HUES6 (cell line): ENCODE results near the gene ANKRD11.

ENCODE experiments used
- H3K27ac ChIP-seq: 2 replicates; pipeline ENCODE4 v1.7.0; 2013; ENCODE audit warnings: low read depth, mild to moderate bottlenecking, low read length, inconsistent platforms
- H3K27me3 ChIP-seq: 2 replicates; pipeline ENCODE4 v1.6.1; 2013; ENCODE audit warnings: low read length; ENCODE audit not compliant: control insufficient read depth, insufficient read depth
- H3K36me3 ChIP-seq: 2 replicates; pipeline ENCODE4 v1.6.1; 2013; ENCODE audit warnings: low read length; ENCODE audit not compliant: control insufficient read depth, insufficient read depth
- H3K4me1 ChIP-seq: 2 replicates; pipeline ENCODE4 v1.6.1; 2013; ENCODE audit warnings: low read length; ENCODE audit not compliant: control insufficient read depth, insufficient read depth
- H3K4me3 ChIP-seq: 2 replicates; pipeline ENCODE4 v1.5.1; 2013; ENCODE audit warnings: low read depth, low read length
- H3K9ac ChIP-seq: one replicate; pipeline ENCODE4 v1.6.1; 2013; ENCODE audit warnings: mild to moderate bottlenecking, low read length
- H3K9me3 ChIP-seq: 2 replicates; pipeline ENCODE4 v1.6.1; 2013; ENCODE audit warnings: low read depth, low read length; ENCODE audit not compliant: control insufficient read depth, insufficient read depth

ANKRD11 gene

DNA sequence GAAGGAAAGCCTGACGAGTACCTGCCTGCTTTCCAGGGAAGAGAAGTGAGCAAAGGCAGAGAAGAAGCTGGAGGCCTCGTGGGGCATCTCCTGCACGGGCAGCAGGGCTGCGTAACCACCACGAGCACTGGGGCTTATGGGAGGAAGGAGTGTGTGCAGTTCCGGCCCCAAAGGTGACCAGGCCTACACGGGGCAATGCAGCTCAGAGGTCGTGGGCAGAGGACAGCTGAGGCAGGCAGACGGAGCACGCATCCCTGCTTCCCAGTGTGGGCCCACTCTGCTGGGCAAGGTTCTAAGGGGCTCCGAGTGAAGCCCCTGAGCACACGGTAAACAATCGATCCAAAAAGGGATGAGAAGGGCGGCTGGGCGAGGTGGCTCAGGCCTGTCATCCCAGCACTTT, 109.7 kb downstream of the ANKRD11 start:
- Histone ChIP-seq H3K9me3 (no peaks in the 10 kb centered on the region), H3K27ac (no peak overlapping the region), H3K36me3 (no peaks in the 10 kb centered on the region), H3K9ac (no peak overlapping the region), H3K4me1 (peaks cover 38% of the 10 kb centered on the region), H3K27me3 (no peaks in the 10 kb centered on the region), H3K4me3 (no peak overlapping the region)

- H3K36me3 ChIP-seq = no peaks in the 10 kb centered on the region
- peaks cover 44% of the 10 kb centered on the region for H3K4me1 ChIP-seq
- H3K9me3 ChIP-seq = no peaks in the 10 kb centered on the region
- H3K4me3 ChIP-seq = no peak overlapping the region
- H3K9ac ChIP-seq = no peak overlapping the region
- no peaks in the 10 kb centered on the region for H3K27me3 ChIP-seq
- H3K27ac ChIP-seq = no peak overlapping the region
These were observed 111.2 kb downstream of the ANKRD11 start for GRCh38 chr16:89378947-89379771.

GRCh38 chr16:89377453-89377848, 112.9 kb downstream of the ANKRD11 start:
- H3K27ac ChIP-seq = no peak overlapping the region
- H3K4me1 ChIP-seq = peaks cover 34% of the 10 kb centered on the region; the same call in 1 of the 2 replicates
- no peaks in the 10 kb centered on the region; the same call in 1 of the 2 replicates for H3K36me3 ChIP-seq
- H3K9ac ChIP-seq = no peak overlapping the region
- H3K9me3 ChIP-seq = no peaks in the 10 kb centered on the region
- no peak overlapping the region for H3K4me3 ChIP-seq
- H3K27me3 ChIP-seq = no peaks in the 10 kb centered on the region

- Histone ChIP-seq H3K27ac (no peak overlapping the region), H3K4me3 (no peak overlapping the region), H3K36me3 (no peaks in the 10 kb centered on the region; the same call in 1 of the 2 replicates), H3K9ac (no peak overlapping the region), H3K9me3 (no peaks in the 10 kb centered on the region), H3K27me3 (no peaks in the 10 kb centered on the region), H3K4me1 (peaks cover 34% of the 10 kb centered on the region; the same call in 1 of the 2 replicates)
These were observed 113.4 kb downstream of the ANKRD11 start for GRCh38 chr16:89376812-89377452.

GRCh38 chr16:89375686-89376085, 114.7 kb downstream of the ANKRD11 start:
- H3K27me3 ChIP-seq = no peaks in the 10 kb centered on the region
- no peak overlapping the region for H3K27ac ChIP-seq
- H3K4me3 ChIP-seq = no peak overlapping the region
- peaks cover 8% of the 10 kb centered on the region for H3K36me3 ChIP-seq
- H3K4me1 ChIP-seq = peaks cover 37% of the 10 kb centered on the region
- H3K9ac ChIP-seq = no peak overlapping the region
- no peaks in the 10 kb centered on the region for H3K9me3 ChIP-seq

DNA sequence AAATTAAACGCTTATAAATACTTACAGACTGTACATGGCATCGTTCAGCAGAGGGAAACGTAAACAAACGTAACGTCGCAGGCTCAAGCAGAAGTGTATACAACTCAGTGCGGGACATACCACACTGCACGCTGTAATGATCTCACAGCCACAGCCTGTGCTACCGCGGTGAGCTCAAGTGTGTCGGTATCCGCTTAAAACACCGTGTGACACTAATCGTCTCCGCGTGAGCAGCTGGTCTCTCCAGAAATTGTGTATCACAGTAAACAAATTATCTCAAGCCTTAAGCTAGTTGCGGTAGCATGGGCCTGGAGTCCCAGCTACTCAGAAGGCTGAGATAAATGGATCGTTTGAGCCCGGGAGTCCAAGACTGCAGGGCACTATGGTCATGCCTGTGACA, 115.3 kb downstream of the ANKRD11 start:
- H3K36me3 ChIP-seq = peaks cover 12% of the 10 kb centered on the region
- no peaks in the 10 kb centered on the region for H3K27me3 ChIP-seq
- H3K27ac ChIP-seq = no peak overlapping the region
- no peak overlapping the region for H3K4me3 ChIP-seq
- H3K4me1 ChIP-seq = peaks cover 40% of the 10 kb centered on the region
- no peak overlapping the region for H3K9ac ChIP-seq
- no peaks in the 10 kb centered on the region for H3K9me3 ChIP-seq

- Histone ChIP-seq H3K27me3 (no peaks in the 10 kb centered on the region), H3K4me1 (peaks cover 45% of the 10 kb centered on the region), H3K4me3 (no peak overlapping the region), H3K27ac (no peak overlapping the region), H3K9ac (no peak overlapping the region), H3K36me3 (peaks cover 12% of the 10 kb centered on the region), H3K9me3 (no peaks in the 10 kb centered on the region)
These were observed 115.9 kb downstream of the ANKRD11 start for GRCh38 chr16:89374393-89374960.

DNA sequence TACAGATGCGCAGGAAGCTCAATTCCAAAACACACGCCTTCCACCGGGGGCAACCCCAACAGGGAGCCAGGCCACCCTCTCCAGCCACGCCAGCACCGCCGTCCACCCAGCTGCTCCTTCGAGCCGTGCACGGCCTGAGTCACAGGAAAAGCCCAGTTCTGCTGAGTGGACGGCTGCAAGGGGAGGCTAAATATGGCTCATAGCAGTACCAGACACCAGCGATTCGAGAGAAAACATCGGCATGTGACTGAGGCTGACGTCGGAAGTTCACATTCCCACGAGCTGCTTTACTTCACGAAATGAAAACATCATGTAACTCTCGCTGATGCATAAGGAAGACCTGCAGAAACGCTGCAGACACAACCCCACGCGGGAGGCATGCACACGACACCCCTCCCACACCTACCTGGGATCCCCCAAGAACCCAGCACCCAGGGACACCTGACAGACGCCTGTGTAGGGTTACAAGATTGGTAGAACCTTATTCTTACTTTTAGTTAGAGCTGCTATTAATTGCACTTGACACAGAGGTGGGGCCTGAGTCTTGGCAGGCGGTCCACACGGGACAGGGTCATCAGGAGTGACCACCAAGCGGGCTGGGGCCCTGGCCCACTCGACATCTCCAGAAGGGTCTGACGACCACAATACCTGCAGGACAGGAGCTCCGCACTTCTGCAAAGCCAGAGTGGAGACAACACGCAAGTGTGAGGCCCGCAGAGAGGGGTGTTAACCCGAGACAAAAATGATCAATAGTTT, 116.8 kb downstream of the ANKRD11 start:
- Histone ChIP-seq H3K36me3 (peaks cover 12% of the 10 kb centered on the region), H3K9me3 (no peaks in the 10 kb centered on the region), H3K4me1 (peaks cover 46% of the 10 kb centered on the region), H3K4me3 (no peak overlapping the region), H3K9ac (no peak overlapping the region), H3K27ac (no peak overlapping the region), H3K27me3 (no peaks in the 10 kb centered on the region)

- H3K4me1 ChIP-seq = peaks cover 46% of the 10 kb centered on the region
These were observed 118.3 kb downstream of the ANKRD11 start for GRCh38 chr16:89371968-89372634.

GRCh38 chr16:89371386-89371785, 119.0 kb downstream of the ANKRD11 start:
- Histone ChIP-seq H3K27me3 (no peaks in the 10 kb centered on the region), H3K9ac (no peak overlapping the region), H3K27ac (no peak overlapping the region), H3K36me3 (peaks cover 12% of the 10 kb centered on the region), H3K4me3 (no peak overlapping the region), H3K4me1 (peaks cover 46% of the 10 kb centered on the region), H3K9me3 (no peaks in the 10 kb centered on the region)

More at GRCh38 chr16:89371968-89372634, 118.3 kb downstream of the ANKRD11 start:
- peaks cover 12% of the 10 kb centered on the region for H3K36me3 ChIP-seq
- H3K9ac ChIP-seq = no peak overlapping the region
- H3K9me3 ChIP-seq = no peaks in the 10 kb centered on the region
- no peak overlapping the region for H3K4me3 ChIP-seq
- no peak overlapping the region for H3K27ac ChIP-seq
- H3K27me3 ChIP-seq = no peaks in the 10 kb centered on the region
